ENCODE results near the gene SUCLA2.

GRCh38 chr13:48012668-48013067 is 11.6 kb upstream of the SUCLA2 start:
- no peak for TF ChIP-seq POLR2AphosphoS5 (IDR thresholded peaks at IDR 0.05; ENCODE audit: low read depth, low read length)
- no peak for TF ChIP-seq POLR2A (IDR thresholded peaks at IDR 0.05; ENCODE audit: low read depth, low read length)
